Measurements from ENCODE around the gene MRPL45. TPM values are rescaled to one million over a fixed set of nuclear protein-coding genes. Genes with fewer than 3 reads are reported as not detected.
A peak's percentile ranks its signal among the peaks of the same experiment; 100 is the strongest.
"Not testable (repeated sequence)": the region's sequence is repeated elsewhere in the genome, so short reads cannot be mapped to it uniquely, and the experiment has no call there.

MRPL45 gene
- total and polyA plus RNA-seq, 4 donors, result 26.8 to 36.4 (median 34.3) TPM

DNA sequence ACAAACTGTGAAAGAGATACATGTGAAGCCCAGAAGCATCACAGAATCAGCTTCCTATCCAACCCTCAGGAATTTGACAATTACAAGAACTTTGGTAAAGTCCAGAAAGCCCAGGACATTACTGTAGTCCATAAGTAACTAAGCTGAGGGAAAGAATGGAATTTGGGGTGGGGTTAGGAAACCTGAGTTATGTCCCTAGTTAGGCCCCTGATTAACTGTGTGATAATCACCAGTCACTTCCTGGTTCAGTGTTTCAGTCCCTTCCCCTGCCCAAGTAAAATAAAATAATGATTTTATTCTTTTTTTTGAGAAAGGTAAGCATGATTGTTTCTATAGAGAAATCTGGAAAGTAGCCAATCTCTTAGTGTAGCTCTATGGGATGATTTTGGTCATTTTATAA is 11.0 kb upstream of the MRPL45 start:
- not testable (repeated sequence) for H3K27ac ChIP-seq (ENCODE audit: low read depth, low read length)

DNA sequence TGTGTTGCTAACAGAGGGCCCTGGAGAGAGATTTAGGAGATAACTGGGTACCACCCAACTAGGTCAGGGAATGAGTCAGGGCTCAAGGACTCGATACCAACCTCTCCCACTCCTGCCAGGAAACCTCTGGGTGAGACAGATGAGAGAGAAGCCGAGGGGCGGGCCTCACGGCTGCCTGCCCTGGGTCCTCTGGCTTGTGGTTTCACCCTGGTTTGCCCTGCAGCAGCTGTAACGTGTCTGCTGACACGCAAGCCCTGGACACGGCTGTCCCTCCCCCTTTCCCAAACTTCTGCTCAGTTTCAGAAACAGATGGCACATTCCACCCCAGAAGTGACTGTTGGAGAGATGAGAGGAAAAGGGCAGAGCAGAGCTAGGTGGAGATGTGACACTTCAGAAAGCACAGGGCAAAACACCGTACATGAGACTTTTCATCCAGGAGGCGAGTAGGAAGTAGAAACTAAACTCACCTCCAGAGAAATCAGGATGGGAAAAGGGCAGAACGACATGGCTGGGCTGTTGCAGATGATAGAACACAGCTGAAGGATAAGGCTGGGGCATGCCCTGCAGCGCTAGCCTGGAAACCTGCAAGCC is 10.4 kb upstream of the MRPL45 start:
- 20% methylated on average over 1 of the region's 11 CpGs for WGBS (ENCODE audit: insufficient coverage)
- not testable (repeated sequence) for DNase-seq (ENCODE audit: low read depth in 4 of 6, low spot score in 6 of 6); H3K27me3 ChIP-seq (ENCODE audit: control insufficient read depth, insufficient read depth, low read length); H3K27ac ChIP-seq (ENCODE audit: low read depth, low read length); H3K4me3 ChIP-seq (ENCODE audit: low read depth, low read length); H3K4me1 ChIP-seq (ENCODE audit: control insufficient read depth, insufficient read depth, low read length); H3K36me3 ChIP-seq (ENCODE audit: control insufficient read depth, insufficient read depth, low read length); H3K9me3 ChIP-seq (ENCODE audit: control insufficient read depth, insufficient read depth, low read length)

More for the DNA sequence above, 11.0 kb upstream of the MRPL45 start:
- DNase-seq (ENCODE audit: low read depth in 4 of 6, low spot score in 6 of 6); H3K4me1 ChIP-seq (ENCODE audit: control insufficient read depth, insufficient read depth, low read length); H3K36me3 ChIP-seq (ENCODE audit: control insufficient read depth, insufficient read depth, low read length); H3K4me3 ChIP-seq (ENCODE audit: low read depth, low read length); H3K27me3 ChIP-seq (ENCODE audit: control insufficient read depth, insufficient read depth, low read length); H3K9me3 ChIP-seq (ENCODE audit: control insufficient read depth, insufficient read depth, low read length): not testable (repeated sequence)

DNA sequence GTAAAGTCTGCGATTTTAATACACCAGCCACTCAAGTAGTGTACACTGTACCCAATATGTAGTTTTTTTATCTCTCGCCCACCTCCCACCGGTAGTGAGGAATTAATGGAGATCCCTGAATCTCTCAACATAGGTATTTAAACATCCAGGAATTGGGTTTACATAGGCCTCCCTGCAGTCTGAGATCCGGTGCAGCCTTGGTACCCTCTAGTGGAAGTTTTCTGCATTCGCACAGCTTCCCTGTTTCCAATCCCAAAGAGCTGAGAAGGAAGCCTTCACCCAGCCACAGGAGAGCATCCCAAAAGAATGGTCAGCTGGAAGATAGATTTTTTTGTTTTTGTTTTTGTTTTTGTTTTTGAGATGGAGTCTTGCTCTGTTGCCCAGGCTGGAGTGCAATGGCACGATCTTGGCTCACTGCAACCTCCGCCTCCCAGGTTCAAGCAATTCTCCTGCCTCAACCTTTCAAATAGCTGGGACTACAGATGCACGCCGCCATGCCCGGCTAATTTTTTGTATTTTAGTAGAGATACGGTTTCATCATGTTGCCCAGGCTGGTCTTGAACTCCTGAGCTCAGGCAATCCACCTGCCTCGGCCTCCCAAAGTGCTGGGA is 8.6 kb upstream of the MRPL45 start:
- not testable (repeated sequence) for H3K27me3 ChIP-seq (ENCODE audit: control insufficient read depth, insufficient read depth, low read length); H3K27ac ChIP-seq (ENCODE audit: low read depth, low read length); H3K4me1 ChIP-seq (ENCODE audit: control insufficient read depth, insufficient read depth, low read length); H3K4me3 ChIP-seq (ENCODE audit: low read depth, low read length); H3K36me3 ChIP-seq (ENCODE audit: control insufficient read depth, insufficient read depth, low read length); H3K9me3 ChIP-seq (ENCODE audit: control insufficient read depth, insufficient read depth, low read length)
- WGBS (ENCODE audit: insufficient coverage), result 77% methylated on average over 4 of the region's 12 CpGs
- DNase-seq (ENCODE audit: low read depth in 4 of 6, low spot score in 6 of 6), result peak in 2 of 6 donors; percentile 27 to 57

DNA sequence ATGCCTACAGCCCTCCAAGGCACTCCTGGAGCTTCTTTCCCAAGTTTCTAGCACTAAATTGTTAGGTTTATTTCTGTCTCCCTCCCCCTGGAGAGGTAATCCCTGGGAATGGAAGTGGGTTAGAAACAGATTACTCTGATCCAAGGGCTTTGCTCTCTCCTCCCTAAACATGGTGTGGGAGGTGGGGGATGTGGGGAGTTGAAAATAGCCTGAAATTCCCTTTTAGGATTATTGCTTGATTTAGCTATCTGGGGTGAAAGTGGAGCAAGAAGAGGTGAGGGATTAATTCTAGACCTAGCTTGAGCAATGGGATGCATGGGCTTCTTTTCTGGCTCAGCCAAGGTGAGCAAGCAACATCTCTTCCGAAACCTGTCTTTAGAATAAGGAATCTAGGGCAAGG is 7.2 kb upstream of the MRPL45 start:
- not testable (repeated sequence) for H3K36me3 ChIP-seq (ENCODE audit: control insufficient read depth, insufficient read depth, low read length); H3K27ac ChIP-seq (ENCODE audit: low read depth, low read length); H3K9me3 ChIP-seq (ENCODE audit: control insufficient read depth, insufficient read depth, low read length); H3K4me1 ChIP-seq (ENCODE audit: control insufficient read depth, insufficient read depth, low read length); H3K4me3 ChIP-seq (ENCODE audit: low read depth, low read length); DNase-seq (ENCODE audit: low read depth in 4 of 6, low spot score in 6 of 6); H3K27me3 ChIP-seq (ENCODE audit: control insufficient read depth, insufficient read depth, low read length)
- no CpG with 5 or more reads among the region's 1 CpG for WGBS (ENCODE audit: insufficient coverage)

DNA sequence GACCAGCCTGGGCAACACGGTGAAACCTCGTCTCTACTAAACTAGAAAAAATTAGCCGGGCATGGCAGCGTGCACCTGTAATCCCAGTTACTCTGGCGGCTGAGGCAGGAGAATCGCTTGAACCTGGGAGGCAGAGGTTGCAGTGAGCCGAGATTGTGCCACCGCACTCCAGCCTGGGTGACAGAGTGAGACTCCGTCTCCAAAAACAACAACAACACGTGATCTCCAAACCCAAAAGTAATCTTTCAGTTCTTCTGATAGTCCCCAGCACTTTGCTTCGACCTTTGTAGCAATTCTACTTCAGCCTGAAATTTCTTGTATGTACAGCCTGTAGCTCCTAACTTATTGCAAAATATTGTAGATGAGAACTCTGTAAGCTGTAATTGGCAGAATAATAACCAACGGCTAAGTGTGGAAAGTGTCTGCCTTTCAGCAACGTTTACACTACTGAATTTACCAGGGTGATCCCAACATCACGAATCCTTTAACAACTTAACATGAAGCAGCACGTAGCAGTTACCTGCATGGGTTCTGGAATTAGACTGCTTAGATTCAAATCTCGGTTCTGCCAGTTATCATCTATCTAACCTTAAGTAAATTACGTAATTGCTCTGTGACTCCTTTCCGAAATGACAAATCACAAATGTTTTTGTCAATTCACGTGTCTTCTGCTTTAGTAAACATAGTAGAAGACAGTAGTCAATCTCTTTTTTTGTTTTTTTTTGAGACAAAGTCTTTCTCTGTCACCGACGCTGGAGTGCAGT is 1.2 kb upstream of the MRPL45 start:
- not testable (repeated sequence) for H3K9me3 ChIP-seq (ENCODE audit: control insufficient read depth, insufficient read depth, low read length); H3K27ac ChIP-seq (ENCODE audit: low read depth, low read length); H3K36me3 ChIP-seq (ENCODE audit: control insufficient read depth, insufficient read depth, low read length); DNase-seq (ENCODE audit: low read depth in 4 of 6, low spot score in 6 of 6); H3K27me3 ChIP-seq (ENCODE audit: control insufficient read depth, insufficient read depth, low read length); H3K4me1 ChIP-seq (ENCODE audit: control insufficient read depth, insufficient read depth, low read length); H3K4me3 ChIP-seq (ENCODE audit: low read depth, low read length)
- WGBS (ENCODE audit: insufficient coverage), result 92% methylated on average over 8 of the region's 21 CpGs

DNA sequence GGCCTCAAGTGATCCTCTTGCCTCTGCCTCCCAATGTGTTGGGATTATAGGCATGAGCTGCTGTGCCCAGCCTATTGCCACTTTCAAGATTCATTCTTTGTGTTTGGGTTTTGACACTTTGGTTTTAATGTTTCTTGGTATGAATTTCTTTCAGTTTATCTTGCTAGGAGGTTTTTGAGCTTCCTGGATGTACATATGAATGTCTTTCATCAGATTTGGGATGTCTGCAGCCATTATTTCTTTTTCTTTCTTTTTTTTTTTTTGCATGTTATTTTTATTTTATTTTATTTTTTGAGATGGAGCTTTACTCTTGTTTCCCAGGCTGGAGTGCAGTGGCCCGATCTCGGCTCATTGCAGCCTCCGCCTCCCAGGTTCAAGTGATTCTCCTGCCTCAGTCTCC is 18.5 kb downstream of the MRPL45 start:
- no peaks in the 10 kb centered on the region for H3K9me3 ChIP-seq (ENCODE audit: control insufficient read depth, insufficient read depth, low read length)
- WGBS (ENCODE audit: insufficient coverage), result 67% methylated on average over 3 of the region's 3 CpGs
- no peak overlapping the region for H3K4me3 ChIP-seq (ENCODE audit: low read depth, low read length)
- H3K27ac ChIP-seq (ENCODE audit: low read depth, low read length), result no peak overlapping the region
- H3K36me3 ChIP-seq (ENCODE audit: control insufficient read depth, insufficient read depth, low read length), result peaks cover 29% of the 10 kb centered on the region
- no peak for DNase-seq (ENCODE audit: low read depth in 4 of 6, low spot score in 6 of 6)
- no peaks in the 10 kb centered on the region for H3K27me3 ChIP-seq (ENCODE audit: control insufficient read depth, insufficient read depth, low read length)
- H3K4me1 ChIP-seq (ENCODE audit: control insufficient read depth, insufficient read depth, low read length), result no peaks in the 10 kb centered on the region

DNA sequence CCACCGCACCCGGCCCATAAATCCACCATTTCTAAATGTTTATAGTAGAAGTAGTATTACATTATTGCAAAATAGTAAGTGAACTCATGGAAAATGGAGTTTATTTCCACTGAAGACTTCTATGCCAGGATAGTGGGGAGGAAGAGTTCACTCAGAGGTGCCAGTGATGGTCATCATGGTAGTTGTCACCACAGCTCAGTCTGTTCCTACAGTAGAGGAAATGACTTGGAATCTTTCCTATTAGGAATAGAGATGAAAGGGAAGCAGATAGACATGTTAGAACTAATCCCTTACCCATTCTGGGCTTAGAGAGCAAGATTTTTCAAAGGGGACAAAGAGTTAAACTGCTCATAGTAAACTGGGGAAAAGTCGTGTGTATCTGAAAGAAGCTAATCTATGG is 20.1 kb downstream of the MRPL45 start:
- no peaks in the 10 kb centered on the region for H3K9me3 ChIP-seq (ENCODE audit: control insufficient read depth, insufficient read depth, low read length)
- no peak overlapping the region for H3K4me3 ChIP-seq (ENCODE audit: low read depth, low read length)
- H3K27ac ChIP-seq (ENCODE audit: low read depth, low read length), result no peak overlapping the region
- H3K4me1 ChIP-seq (ENCODE audit: control insufficient read depth, insufficient read depth, low read length), result no peaks in the 10 kb centered on the region
- 80% methylated on average over 1 of the region's 3 CpGs for WGBS (ENCODE audit: insufficient coverage)
- H3K27me3 ChIP-seq (ENCODE audit: control insufficient read depth, insufficient read depth, low read length), result no peaks in the 10 kb centered on the region
- no peak for DNase-seq (ENCODE audit: low read depth in 4 of 6, low spot score in 6 of 6)
- peaks cover 32% of the 10 kb centered on the region for H3K36me3 ChIP-seq (ENCODE audit: control insufficient read depth, insufficient read depth, low read length)

DNA sequence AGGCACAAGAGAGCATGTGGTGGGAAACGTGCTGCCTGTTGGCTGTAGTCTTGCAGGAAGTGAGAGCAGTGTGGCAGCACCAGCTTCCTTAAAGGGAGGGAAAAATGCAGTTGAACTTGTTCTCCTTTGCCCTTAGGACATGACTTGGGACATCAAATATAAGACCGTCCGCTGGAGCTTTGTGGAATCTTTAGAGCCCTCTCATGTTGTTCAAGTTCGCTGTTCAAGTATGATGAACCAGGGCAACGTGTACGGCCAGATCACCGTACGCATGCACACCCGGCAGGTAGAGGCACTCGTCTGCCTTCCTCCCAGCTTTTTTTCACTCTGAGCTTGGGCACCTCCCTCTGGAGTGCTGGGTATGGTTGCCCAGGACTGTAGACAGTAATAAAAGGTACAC is 23.5 kb downstream of the MRPL45 start:
- H3K27ac ChIP-seq (ENCODE audit: low read depth, low read length), result no peak overlapping the region
- peaks cover 11% of the 10 kb centered on the region for H3K4me1 ChIP-seq (ENCODE audit: control insufficient read depth, insufficient read depth, low read length)
- peaks cover 29% of the 10 kb centered on the region for H3K36me3 ChIP-seq (ENCODE audit: control insufficient read depth, insufficient read depth, low read length)
- peak in 1 of 6 donors; percentile 0 for DNase-seq (ENCODE audit: low read depth in 4 of 6, low spot score in 6 of 6)
- no peaks in the 10 kb centered on the region for H3K9me3 ChIP-seq (ENCODE audit: control insufficient read depth, insufficient read depth, low read length)
- 96% methylated on average over 10 of the region's 10 CpGs for WGBS (ENCODE audit: insufficient coverage)
- H3K27me3 ChIP-seq (ENCODE audit: control insufficient read depth, insufficient read depth, low read length), result no peaks in the 10 kb centered on the region
- no peak overlapping the region for H3K4me3 ChIP-seq (ENCODE audit: low read depth, low read length)

DNA sequence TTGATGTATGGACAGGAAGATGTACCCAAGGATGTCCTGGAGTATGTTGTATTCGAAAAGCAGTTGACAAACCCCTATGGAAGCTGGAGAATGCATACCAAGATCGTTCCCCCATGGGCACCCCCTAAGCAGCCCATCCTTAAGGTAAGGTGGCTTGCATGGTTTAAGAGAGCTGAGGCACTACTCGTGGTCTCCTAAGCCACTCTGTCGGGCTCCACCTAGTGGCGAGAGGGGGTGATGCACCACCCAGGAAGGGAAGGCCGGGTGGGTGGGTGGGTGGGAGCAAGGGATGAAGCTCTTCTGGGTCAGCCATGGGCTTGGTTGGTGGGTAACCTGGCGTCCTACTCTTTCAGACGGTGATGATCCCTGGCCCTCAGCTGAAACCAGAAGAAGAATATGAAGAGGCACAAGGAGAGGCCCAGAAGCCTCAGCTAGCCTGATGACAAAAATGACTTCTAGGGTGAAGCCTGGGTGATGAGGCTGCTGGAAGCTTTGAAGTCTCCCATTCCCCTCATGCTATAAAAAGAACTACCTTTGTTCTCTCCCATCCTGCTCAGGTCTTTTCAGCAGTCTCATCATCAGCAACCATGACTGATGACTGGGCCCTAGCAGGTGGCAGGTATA is 25.3 kb downstream of the MRPL45 start:
- Histone ChIP-seq H3K4me3 (ENCODE audit: low read depth, low read length) (no peak overlapping the region), H3K36me3 (ENCODE audit: control insufficient read depth, insufficient read depth, low read length) (peaks cover 27% of the 10 kb centered on the region), H3K27ac (ENCODE audit: low read depth, low read length) (no peak overlapping the region), H3K4me1 (ENCODE audit: control insufficient read depth, insufficient read depth, low read length) (peaks cover 28% of the 10 kb centered on the region), H3K9me3 (ENCODE audit: control insufficient read depth, insufficient read depth, low read length) (no peaks in the 10 kb centered on the region), H3K27me3 (ENCODE audit: control insufficient read depth, insufficient read depth, low read length) (no peaks in the 10 kb centered on the region)
- DNase-seq (ENCODE audit: low read depth in 4 of 6, low spot score in 6 of 6), result peak in 2 of 6 donors; percentile 76 to 77
- 27% methylated on average over 6 of the region's 8 CpGs for WGBS (ENCODE audit: insufficient coverage)

Measured in spinal cord (tissue), 10 donors.